GM18907 (cell line): ENCODE data around the gene CRYAA.

ENCODE experiments used
- ATAC-seq: cut with Tn5 transposase; IDR thresholded peaks from one replicate; pipeline ENCODE4 v1.9.1; 2021; ENCODE audit warnings: mild to moderate bottlenecking, moderate library complexity; ENCODE audit not compliant: unreplicated experiment

CRYAA gene

DNA sequence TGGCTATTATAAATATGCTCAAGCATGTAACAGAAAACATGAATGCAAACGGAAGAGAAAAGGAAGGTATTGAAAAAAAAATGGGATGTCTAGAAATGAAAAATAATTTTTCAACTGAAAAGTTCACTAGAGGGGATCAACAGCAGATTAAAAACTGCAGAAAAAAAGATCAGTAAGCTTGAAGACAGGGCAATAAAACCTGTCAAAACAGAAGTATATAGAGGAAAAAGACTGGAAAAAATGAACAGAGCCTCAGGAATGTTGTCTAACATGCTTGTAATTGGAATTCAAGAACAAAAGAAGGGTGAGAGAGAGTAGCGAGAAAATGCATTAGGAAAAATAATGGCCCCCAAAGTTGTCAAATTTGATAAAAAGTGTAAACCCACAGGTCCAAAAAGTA lies 29.6 kb downstream of the CRYAA start:
- ATAC-seq, result no peak

- ATAC-seq, result no peak
Measured at GRCh38 chr21:43201491-43201890, 32.7 kb downstream of the CRYAA start.

GRCh38 chr21:43203591-43203990 lies 34.8 kb downstream of the CRYAA start:
- no peak for ATAC-seq

DNA sequence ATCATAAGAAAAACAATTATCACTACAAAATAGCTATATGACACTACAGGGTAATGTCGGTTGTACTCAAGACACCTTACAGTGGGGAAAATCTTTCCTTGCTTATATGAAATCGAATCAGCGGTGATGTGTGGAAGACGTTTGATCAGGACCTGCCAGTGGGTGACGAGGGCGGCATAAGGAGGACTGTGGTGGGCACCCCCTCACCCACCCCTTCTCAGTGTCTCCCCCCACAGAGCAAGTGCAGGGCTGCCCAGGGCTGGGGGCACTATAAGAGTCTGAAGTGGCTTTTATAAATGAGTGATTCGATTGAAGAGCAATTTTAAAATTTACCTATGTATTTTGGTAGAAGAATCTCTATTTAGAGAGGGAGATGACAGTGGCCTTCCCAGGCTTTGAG lies 35.8 kb downstream of the CRYAA start:
- no peak for ATAC-seq

- no peak for ATAC-seq
Measured at GRCh38 chr21:43206231-43207042, 37.6 kb downstream of the CRYAA start.

- no peak for ATAC-seq
Measured at GRCh38 chr21:43207043-43207315, 38.2 kb downstream of the CRYAA start.

DNA sequence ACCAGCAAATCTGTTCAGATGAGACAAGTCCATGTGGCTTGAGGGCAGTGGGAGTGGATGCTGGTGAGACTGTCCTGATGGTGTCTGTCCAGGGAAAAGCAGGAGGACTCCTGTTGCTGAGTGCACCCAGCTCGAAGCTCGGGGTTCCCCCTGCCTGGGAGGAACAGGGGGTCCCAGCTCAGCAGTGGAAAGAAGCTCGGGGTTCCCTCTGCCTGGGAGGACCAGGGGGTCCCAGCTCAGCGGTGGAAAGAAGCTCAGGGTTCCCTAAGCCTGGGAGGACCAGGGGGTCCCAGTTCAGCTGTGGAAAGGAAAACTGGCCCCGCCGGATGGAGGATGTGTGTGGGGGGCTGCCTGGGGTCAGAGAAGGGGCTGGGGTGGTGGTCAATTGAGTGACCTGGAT lies 39.1 kb downstream of the CRYAA start:
- ATAC-seq, result no peak

DNA sequence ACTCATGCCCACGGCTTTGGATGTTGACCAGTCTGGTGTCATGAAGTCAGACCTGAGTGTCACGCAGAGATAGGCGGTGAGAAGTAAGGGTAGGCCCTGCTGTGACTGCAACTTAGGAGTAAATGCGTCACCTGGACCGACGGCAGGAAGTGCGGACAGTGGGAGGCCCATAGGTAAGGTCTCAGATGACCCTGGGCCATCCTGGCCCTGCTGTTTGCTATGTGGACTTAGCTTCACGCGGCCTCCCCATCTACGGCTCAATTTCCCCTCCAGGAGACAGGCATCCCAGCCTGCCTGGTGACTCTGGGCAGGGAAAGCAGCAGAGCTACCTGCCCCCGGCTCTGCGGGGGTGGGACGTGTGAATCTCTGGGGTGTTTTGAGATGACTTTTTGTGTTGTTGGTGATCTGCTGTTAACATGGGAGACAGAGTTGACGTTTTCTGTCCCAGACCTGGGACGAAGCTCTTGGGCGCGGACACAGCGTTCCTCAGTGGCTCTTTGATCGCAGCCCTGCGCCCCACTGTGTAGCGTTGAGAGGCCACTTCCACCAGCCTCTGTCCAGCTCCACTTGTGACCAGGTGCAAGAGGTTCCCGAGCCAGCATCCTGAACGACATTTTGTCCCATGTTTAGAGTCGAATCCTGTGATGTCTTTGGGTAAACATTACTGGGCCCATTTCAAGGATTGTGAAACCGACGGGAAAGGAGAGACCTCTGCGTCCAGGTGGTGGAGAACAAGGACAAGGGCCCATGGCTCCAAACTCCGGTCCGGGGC lies 39.9 kb downstream of the CRYAA start:
- ATAC-seq, result no peak

- ATAC-seq, result no peak
Measured at GRCh38 chr21:43209575-43210453, 41.0 kb downstream of the CRYAA start.

GRCh38 chr21:43210454-43211071 lies 41.8 kb downstream of the CRYAA start:
- no peak for ATAC-seq

- no peak for ATAC-seq
Measured at GRCh38 chr21:43211072-43211759, 42.4 kb downstream of the CRYAA start.

GRCh38 chr21:43211760-43212115 lies 42.9 kb downstream of the CRYAA start:
- ATAC-seq, result no peak
